ENCODE measurements around the gene LZTFL1. TPM values are rescaled to one million over a fixed set of nuclear protein-coding genes. Genes with fewer than 3 reads are reported as not detected.

Gene LZTFL1, protein sequence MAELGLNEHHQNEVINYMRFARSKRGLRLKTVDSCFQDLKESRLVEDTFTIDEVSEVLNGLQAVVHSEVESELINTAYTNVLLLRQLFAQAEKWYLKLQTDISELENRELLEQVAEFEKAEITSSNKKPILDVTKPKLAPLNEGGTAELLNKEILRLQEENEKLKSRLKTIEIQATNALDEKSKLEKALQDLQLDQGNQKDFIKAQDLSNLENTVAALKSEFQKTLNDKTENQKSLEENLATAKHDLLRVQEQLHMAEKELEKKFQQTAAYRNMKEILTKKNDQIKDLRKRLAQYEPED
- 15.0 TPM for polyA plus RNA-seq (2013, experiment 1 of 2; ENCODE audit: insufficient read length)
- polyA plus RNA-seq (2013, experiment 2 of 2; ENCODE audit: insufficient read length): 15.7 TPM

GRCh38 chr3:45841757-45842491, at the start of gene LZTFL1:
LZTFL1 (minus strand) TSS chr3:45842119; CDS start chr3:45841991, 128 bp downstream.
- peak; percentile 97 for DNase-seq

- DNase-seq: no peak
These were observed 48.5 kb upstream of the LZTFL1 start for GRCh38 chr3:45890405-45890804.

DNA sequence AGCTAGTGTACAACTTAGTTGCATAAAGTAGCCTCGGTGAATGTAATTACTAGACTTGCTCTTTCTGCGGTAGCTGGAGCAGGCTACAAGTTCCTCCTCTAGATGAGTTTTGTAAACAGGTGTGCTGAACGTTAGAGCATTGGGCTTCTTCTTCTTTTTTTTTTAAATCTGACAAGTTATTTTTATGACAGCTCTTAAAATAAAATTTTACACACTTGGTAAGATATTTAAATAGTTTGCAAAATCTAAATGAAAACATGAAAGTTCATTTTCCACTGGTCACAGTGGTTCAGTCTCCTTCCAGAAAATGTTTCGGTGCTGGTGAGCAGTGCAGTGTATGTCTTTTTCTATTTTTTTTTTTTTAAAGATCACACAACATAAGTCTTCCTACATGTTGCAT, 47.4 kb upstream of the LZTFL1 start:
- no peak for DNase-seq

DNA sequence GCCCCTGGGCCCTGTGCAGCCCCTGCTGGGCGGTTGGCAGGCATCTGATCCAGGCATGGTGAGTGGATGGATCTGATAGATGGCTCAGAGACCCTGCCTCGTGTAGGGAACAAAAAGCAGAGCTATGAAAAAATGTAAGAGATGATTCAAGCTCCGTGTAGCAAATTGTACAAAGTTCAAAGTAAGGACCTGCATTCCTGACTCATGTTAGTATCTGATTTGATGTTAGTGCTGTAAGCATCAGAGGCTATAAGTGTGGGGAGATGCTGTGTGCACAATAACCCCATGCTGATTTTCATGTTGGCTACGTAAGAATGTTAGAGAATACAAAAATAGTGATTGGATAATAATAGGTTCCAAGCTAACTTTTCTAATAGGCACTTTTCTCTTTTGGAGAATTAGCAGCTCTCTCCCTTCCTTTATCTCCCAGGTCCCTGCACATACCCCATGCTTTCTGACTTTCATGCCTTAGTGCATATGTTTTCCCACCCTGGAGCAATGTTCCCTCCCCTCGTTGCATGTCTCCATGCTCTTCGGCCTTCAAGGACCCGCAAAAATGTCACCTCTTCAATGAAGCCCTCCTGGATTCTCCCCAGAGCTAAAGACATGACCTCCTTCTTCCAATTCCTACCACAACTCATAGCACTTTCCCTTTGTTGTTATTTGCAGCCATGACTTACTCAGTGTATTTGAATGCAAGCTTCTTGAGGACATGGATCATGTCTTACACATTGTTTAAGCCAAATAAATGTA, 46.0 kb upstream of the LZTFL1 start:
- no peak for DNase-seq

- no peak for DNase-seq
These were observed 45.4 kb upstream of the LZTFL1 start for GRCh38 chr3:45887285-45887684.

GRCh38 chr3:45885979-45886705, 44.2 kb upstream of the LZTFL1 start, which contains the start of gene CCR9:
CCR9 (plus strand) TSS chr3:45886543; CDS start chr3:45894934, 8,391 bp downstream.
- no peak for DNase-seq

DNA sequence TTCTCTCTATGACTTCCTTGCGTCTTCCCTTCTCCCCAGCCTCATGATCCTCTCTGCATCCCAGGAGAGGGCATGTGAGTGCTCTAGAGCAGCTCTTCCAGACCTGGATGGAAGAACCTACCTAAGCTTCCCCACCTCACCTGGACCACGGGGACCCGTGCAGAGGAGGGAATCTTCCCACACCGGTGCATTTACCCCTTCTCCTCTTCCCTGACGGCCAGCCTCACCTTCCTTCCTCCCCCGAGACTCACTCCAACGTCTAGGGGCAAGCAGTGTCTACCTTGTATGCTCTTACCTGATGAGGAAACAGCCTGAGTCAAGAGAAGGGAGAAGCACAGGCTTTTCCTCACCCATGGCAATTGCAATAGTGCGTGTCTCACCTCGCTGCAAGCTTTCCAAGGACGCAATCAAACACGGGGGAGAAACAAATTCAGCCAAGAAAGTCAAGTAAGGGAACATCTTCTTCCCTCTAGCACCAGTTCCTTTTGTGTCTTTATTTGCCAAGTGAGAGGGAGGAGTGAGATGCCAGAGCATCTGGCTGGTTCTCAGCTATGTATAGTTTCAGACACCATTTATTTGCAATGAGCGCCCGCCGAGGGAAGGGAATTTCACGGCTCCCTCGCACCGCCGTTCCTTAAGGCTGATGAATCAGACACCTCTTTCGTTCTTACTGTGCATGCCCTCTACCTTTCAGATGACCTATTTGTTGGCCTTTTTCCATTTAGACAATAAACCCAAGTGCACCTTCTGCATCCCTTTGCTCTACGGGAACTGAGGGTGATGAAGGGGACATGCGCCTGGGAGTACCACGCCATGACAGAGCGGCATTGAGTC, 42.7 kb upstream of the LZTFL1 start:
- no peak for DNase-seq

GRCh38 chr3:45881078-45882022, 39.4 kb upstream of the LZTFL1 start:
- DNase-seq: no peak

- DNase-seq: no peak
These were observed 38.8 kb upstream of the LZTFL1 start for GRCh38 chr3:45880725-45881077.

DNA sequence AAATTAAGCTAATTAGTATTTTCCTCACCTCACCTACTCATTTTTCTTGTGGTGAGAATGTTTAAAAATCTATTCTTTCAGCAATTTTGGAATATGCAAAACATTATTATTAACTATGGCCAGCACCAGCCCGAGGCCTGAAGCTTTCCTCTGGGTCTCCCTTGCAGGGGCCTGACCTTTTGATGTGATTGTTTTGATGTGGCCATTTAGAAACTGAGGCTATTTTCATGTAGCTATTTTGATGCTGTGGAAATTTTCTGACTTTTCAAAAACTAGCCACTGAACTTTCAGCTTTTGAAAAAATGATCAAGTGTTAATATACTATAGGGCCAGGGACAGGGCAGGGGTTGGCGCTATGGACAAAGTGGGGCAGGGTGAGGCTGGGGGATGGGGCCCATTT, 36.2 kb upstream of the LZTFL1 start:
- DNase-seq: no peak

GRCh38 chr3:45874677-45875346, 32.9 kb upstream of the LZTFL1 start:
- DNase-seq: no peak

DNA sequence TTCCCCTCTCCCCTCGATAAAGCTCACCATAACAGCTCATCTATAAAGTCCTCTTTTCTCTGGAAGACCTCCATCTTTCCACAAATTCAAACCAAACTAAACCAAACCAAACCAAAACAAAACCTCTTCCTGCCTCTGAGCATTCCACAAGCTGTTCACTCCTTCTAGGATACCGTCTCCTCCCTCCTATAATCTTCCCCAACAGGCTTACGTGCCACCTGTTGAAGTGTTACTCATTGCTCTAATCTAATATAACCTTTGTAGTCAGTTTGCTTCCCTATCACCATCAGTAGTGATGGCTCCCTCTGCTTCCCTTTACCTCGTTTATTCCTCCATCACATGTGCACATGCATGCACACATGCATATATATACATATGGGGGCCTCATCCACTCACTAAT, 31.7 kb upstream of the LZTFL1 start:
- DNase-seq: no peak

- no peak for DNase-seq
These were observed 31.1 kb upstream of the LZTFL1 start for GRCh38 chr3:45873036-45873435.

DNA sequence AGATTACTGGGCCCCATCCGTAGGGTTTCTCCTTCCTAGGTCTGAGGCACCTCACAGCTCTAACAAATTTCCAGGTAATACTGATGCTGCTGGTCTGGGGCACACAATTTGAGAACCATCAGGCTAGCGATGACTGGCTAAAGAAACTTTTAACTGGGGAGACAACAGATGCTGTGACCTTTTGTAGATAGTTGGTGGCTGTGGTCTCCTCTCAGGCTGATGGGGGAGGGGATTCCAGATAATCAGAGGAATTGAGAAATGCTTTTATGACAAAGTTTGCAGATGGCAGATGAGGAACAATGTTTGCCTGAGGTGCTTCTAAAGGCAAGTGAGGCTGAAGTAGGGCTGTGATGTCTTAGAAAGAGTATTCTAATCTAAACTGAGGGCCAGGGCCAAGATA, 30.6 kb upstream of the LZTFL1 start:
- DNase-seq: no peak

DNA sequence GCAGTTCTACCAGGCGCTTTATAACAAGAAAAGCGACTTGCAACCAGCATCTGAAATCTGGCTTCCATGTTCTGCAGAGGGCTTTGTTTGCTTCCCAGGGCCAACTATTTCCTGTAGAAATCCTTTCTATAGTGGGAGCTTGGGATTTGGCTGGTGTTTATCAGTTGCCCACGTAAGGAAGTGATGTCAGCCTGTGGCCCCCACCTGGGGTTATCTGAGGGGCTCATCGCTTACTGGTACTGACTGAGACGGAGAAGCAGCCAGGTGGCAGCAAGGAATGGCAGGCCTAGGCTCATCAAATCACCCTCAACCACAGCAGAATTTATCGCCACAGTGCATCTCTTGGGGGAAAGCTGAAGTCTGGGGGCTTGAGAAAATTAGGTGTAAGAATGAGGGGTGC, 29.9 kb upstream of the LZTFL1 start:
- DNase-seq: no peak

GRCh38 chr3:45870099-45870498, 28.2 kb upstream of the LZTFL1 start:
- DNase-seq: no peak

GRCh38 chr3:45869638-45870037, 27.7 kb upstream of the LZTFL1 start:
- no peak for DNase-seq

DNA sequence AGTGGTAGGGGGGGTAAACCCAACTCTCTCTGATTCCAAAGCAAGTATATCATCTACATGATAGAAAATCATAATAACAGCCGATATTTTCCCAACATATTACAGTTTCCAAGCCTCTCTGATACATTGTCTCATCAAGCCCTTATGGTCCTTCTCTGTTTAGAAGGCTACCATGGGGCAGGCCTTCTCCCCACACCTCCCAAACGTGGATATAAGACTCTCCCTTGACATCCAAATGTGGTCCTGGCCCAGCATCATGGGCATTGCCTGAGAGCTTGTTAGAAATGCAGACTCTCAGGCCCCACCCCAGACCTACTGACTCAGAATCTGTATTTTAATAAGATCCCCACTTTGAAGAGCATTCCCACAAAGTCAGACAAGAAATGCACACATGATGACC, 26.7 kb upstream of the LZTFL1 start:
- no peak for DNase-seq

DNA sequence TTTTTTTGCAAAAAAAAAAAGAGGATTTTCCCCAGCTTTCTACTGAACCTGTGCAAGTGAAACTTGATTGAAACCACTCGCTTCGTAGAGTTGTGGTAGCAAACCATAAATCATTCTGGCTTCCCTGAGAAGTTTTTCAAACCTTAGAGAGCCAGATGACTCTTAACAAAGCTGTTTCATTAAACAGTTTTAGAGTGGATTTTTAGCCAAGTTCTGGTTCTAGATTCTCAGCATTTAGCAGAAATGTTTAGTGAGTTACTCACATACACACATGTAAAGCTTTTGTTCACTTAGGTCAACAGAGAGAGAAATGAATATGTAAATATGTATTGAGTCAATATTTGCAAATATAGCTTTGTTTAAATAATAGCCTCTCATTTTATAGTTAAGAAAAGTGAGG, 26.3 kb upstream of the LZTFL1 start:
- DNase-seq: no peak

GRCh38 chr3:45865563-45865962, 23.6 kb upstream of the LZTFL1 start:
- DNase-seq: no peak

Measured in fibroblast of skin of abdomen (primary cell).